ENCODE measurements around the gene RHBG.

- TF ChIP-seq EP300 (IDR thresholded peaks at IDR 0.05; ENCODE audit: borderline replicate concordance) (no peak), YY1 (IDR thresholded peaks at IDR 0.05; ENCODE audit: low read depth) (no peak), RAD21 (IDR thresholded peaks at IDR 0.05; ENCODE audit: low read depth) (no peak), EGR1 (IDR thresholded peaks at IDR 0.05) (no peak), CREB1 (IDR thresholded peaks at IDR 0.05; ENCODE audit: low read depth) (no peak)
Observed at GRCh38 chr1:156399355-156400125, 30.5 kb downstream of the RHBG start.

Measured in Ishikawa (cell line).